GM19025 (cell line): ENCODE data around the gene ZBED2.
"Not testable (repeated sequence)": the region's sequence is repeated elsewhere in the genome, so short reads cannot be mapped to it uniquely, and the experiment has no call there.

Experiments
- ATAC-seq: cut with Tn5 transposase; IDR thresholded peaks from one replicate; pipeline ENCODE4 v1.9.1; 2021; ENCODE audit warnings: mild to moderate bottlenecking, low read depth, moderate library complexity; ENCODE audit not compliant: unreplicated experiment

Gene ZBED2, protein sequence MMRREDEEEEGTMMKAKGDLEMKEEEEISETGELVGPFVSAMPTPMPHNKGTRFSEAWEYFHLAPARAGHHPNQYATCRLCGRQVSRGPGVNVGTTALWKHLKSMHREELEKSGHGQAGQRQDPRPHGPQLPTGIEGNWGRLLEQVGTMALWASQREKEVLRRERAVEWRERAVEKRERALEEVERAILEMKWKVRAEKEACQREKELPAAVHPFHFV

GRCh38 chr3:111595232-111595631 is at the start of gene ZBED2:
TSS of gene ZBED2 (minus strand) at chr3:111595346. CDS start at chr3:111594201, 1,145 bp downstream.
- ATAC-seq, result peak; percentile 36

DNA sequence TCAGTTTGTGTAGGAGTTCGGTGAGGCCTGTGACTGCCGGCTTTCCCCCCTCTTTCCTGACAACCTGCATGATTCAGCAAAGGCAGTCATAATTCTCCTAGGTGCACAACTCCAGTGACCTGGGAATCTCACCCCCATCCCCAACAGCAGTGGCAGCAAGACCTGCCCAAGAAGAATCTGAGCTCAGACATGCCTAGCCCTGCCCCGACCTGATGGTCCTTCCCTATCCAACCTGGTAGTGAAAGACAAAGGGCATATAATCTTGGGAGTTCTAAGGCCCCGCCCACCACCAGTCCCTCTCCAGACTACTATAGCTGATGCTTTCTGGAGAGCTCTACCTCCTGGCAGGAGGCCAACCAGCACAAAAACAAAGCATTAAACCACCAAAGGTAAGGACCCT is 44.2 kb upstream of the ZBED2 start:
- ATAC-seq, result no peak

DNA sequence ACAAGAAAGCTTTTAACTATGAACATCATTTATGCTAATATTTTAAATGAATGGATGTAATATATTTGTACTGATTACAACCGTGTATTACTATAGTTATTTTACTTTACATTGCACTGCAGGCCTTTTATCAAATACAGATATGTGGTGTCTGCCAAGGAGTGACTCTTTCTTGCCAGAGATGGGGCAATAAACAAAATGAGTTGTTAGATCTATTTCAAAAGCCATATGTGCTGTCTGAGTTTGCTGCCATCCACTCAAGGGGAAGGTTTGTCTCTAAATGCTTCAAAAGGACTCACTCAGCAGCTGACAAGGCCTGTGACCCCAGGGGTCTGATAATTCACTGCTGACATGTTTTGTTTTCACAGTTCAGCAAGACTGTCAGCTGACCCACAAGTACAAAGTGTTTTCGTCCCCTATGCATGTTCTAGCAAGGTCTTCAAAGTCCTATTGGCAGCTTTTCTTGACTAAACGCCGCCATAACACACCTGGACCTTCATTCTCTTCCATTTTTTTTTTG is 41.3 kb upstream of the ZBED2 start:
- ATAC-seq, result no peak

DNA sequence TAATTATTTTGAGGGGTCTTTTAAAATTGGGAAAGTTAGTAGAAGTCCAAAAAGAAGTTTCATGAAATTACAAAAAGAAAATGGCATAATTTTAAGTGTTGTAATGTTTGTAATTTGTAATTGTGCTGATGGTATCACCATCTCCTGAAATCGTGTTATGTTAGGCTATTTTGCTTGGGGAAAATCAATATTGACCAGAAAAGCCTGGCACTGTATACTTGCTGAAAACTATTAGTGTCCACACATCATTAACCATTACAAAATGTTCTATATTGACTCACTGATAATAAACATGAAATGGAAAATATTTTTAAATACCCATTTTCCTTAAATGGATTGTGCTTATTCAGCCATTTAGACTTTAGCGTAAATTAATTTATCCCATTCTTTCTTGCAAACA is 40.3 kb upstream of the ZBED2 start:
- ATAC-seq, result no peak

- ATAC-seq, result not testable (repeated sequence)
These were observed 35.5 kb upstream of the ZBED2 start for GRCh38 chr3:111630638-111631037.

GRCh38 chr3:111629018-111629417 is 33.9 kb upstream of the ZBED2 start:
- not testable (repeated sequence) for ATAC-seq

- no peak for ATAC-seq
These were observed 31.9 kb upstream of the ZBED2 start for GRCh38 chr3:111627092-111627491.

- ATAC-seq, result no peak
These were observed 26.4 kb upstream of the ZBED2 start for GRCh38 chr3:111621535-111621934.

DNA sequence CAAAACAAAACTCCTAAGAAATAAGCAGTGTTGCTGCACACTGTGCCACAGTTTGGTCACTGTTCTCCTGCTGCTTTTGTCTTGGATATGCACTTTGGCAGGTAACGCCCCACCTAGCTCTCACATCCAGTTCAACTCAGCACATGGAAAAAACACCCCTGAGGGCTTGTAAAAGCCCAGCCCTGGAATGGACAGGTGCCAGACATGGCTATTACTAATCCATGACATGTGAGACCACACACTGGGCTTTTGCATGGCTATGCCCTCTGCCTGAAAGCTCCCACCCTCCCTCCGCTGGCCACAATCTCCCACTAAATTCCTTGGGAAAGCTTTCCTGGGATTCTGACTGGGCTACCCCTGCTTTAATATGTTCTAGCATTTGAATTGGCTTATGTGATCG is 24.7 kb upstream of the ZBED2 start:
- no peak for ATAC-seq

- ATAC-seq, result no peak
These were observed 23.8 kb upstream of the ZBED2 start for GRCh38 chr3:111618945-111619344.

DNA sequence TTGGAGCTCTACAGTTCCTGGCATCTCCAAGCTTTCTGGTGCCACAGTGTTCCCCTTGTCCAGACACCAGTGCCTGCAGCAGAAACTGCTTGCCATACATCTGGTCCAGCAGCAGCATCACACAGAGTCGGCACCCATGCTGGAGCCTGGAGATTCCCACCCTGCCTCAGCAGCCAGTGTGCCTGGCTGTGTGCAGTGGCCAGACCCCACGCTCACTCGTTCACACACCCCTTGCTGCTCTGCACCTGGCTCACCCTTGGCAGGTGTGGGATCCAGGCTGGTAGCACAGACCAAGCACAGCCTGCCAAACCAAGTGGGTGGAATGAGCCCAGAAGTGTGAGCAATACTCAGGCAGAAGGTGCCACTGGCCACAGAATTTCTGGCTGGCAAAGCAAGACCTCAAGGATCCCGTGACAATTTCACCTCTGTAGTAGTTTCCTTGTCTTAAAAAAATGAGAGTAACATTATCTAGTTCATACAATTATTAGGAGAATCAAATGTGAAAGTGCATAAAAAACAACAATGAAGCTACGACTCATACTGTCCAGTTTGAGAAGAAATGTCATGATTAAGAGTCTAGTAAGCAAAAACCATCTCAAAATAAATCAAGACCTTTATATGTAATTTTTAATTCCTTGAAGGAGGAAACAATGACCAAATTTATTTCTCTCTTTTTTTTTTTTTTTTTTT is 22.9 kb upstream of the ZBED2 start:
- ATAC-seq, result no peak

DNA sequence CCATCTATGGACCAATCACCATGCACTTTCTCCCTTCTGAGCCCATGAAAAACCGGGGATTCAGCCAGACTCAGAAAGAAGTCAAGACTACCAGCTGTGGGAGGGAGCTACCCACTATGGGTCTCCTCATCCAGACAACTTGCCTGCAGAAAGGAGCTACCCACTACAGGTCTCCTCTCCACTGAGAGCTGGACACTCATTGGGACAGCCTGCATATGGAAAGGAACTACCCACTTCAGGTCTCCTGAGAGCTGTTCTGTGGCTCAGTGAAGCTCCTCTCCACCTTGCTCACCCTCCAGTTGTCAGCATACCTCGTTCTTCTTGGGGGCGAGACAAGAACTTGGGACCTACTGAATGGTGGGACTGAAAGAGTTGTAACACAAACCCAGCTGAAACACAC is 22.3 kb upstream of the ZBED2 start:
- ATAC-seq, result no peak

- ATAC-seq, result peak; percentile 84
These were observed 21.4 kb upstream of the ZBED2 start for GRCh38 chr3:111616417-111617105.

GRCh38 chr3:111615880-111616279 is 20.7 kb upstream of the ZBED2 start:
- no peak for ATAC-seq

DNA sequence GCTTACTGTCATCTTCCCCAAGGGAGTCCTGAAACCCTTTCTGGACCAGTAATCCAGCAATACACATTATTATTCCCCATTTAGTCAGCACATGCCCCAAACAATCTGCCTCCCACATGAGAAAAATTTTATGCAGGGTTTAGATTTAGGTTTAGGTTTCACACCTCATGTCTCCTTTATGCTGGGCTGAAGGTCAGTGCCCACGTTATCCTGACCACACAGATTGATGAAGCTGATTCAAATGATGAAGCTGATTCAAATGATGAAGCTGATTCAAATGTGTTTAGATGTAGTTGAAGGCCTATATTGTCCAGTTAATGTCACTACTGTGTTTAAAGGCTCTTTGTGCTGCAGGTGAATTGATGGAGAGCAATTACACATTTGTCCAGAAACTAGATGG is 18.1 kb upstream of the ZBED2 start:
- ATAC-seq, result no peak

GRCh38 chr3:111610612-111611054 is 15.5 kb upstream of the ZBED2 start:
- ATAC-seq, result peak; percentile 9

- ATAC-seq, result peak; percentile 83
These were observed 15.0 kb upstream of the ZBED2 start for GRCh38 chr3:111610189-111610588.

GRCh38 chr3:111609700-111610099 is 14.6 kb upstream of the ZBED2 start:
- ATAC-seq, result no peak

GRCh38 chr3:111608383-111608782 is 13.2 kb upstream of the ZBED2 start:
- ATAC-seq, result no peak

- no peak for ATAC-seq
These were observed 12.2 kb upstream of the ZBED2 start for GRCh38 chr3:111607240-111607920.

GRCh38 chr3:111605493-111605892 is 10.3 kb upstream of the ZBED2 start:
- ATAC-seq, result no peak
